Heart left ventricle (tissue), 16 donors: Measurements from ENCODE around the gene MAML2. TPM values are rescaled to one million over a fixed set of nuclear protein-coding genes. Genes with fewer than 3 reads are reported as not detected.

Source experiments
- ATAC-seq, 4 donors: fragments of 200-7000 bp; cut with Tn5 transposase; one replicate each; pipeline ENCODE4 v1.9.1; 2020 to 2022; ENCODE audit warnings: moderate library complexity in 4 of 4, mild to moderate bottlenecking in 3 of 4, moderate number of reproducible peaks in 1 of 4
- DNase-seq, 5 donors: peaks; one replicate each; pipeline ENCODE4 v3.0.0-alpha.2; 2020
- H3K27ac ChIP-seq, 12 donors: fragments of 200-600 bp; sonication (generic) in 4 of 12; one replicate each; pipeline versions ENCODE4 v1.5.0 to v1.8.0; 2016 to 2022; ENCODE audit warnings: mild to moderate bottlenecking in 2 of 12
- H3K27me3 ChIP-seq, 9 donors: fragments of 200-600 bp; sonication (generic) in 2 of 9; one replicate each; pipeline versions ENCODE4 v1.5.1 to v1.8.0; 2016 to 2022; ENCODE audit warnings: mild to moderate bottlenecking in 3 of 9
- H3K36me3 ChIP-seq, 9 donors: fragments of 200-600 bp; sonication (generic) in 2 of 9; one replicate each; pipeline versions ENCODE4 v1.5.0 to v1.8.0; 2018 to 2022; ENCODE audit warnings: mild to moderate bottlenecking in 2 of 9
- H3K4me1 ChIP-seq, 12 donors: fragments of 200-600 bp; sonication (generic) in 4 of 12; one replicate each; pipeline versions ENCODE4 v1.5.0 to v1.8.0; 2016 to 2022; ENCODE audit warnings: mild to moderate bottlenecking in 3 of 12
- H3K4me3 ChIP-seq, 12 donors: fragments of 200-600 bp; sonication (generic) in 4 of 12; one replicate each; pipeline versions ENCODE4 v1.5.0 to v1.8.0; 2017 to 2022; ENCODE audit warnings: mild to moderate bottlenecking in 9 of 12, moderate library complexity in 4 of 12
- H3K9me3 ChIP-seq, 12 donors: fragments of 200-600 bp; sonication (generic) in 4 of 12; one replicate each; pipeline versions ENCODE4 v1.5.0 to v1.8.0; 2016 to 2022; ENCODE audit warnings: mild to moderate bottlenecking in 1 of 12
- POLR2A ChIP-seq, 2 donors: fragments of 450-650 bp; IDR thresholded peaks; one replicate each; pipeline ENCODE4 v1.6.1; 2017; ENCODE audit warnings: antibody characterized with exemption in 2 of 2, mild to moderate bottlenecking in 2 of 2, moderate library complexity in 2 of 2
- WGBS, 4 donors: extraction: QIAGEN DNeasy Blood & Tissue Kit in 2 of 4; methylation state at CpG; one replicate each; pipeline versions ENCODE4 v1.1.5 to v1.1.7; 2013 to 2018; 5-methylcytosine and 5-hydroxymethylcytosine counted together
- intact Hi-C, 10 donors: fragments of 100-400 bp; cut with DNase I; formaldehyde crosslinking; loops; one replicate each; pipeline versions ENCODE4 v1.11.1 to v1.14.2; 2022
- polyA plus RNA-seq, 2 donors: library from polyadenylated mRNA; stranded (reverse); fragments of 200-250 nt; gene quantifications; one replicate each; pipeline ENCODE4 v1.2.3, GENCODE V29; 2013
- total RNA-seq, 9 donors: library from RNA; depleted of rRNA in 2 of 9; stranded (reverse); fragments of >200 nt in 2 of 9; fragmentation: NEBNext Ultra II Directional in 3 of 9; extraction: Animal tissue kit (Norgen Biotek cat#: 25700) in 3 of 9; gene quantifications; one replicate each; pipeline versions ENCODE4 v1.1.0 to v1.2.4, GENCODE V29; 2016 to 2023
- TF ChIP-seq, protein P1 (sequence below), 12 donors: fragments of 200-600 bp; sonication (generic) in 4 of 12; IDR thresholded peaks; one replicate each; pipeline versions ENCODE4 v1.5.0 to v1.8.0; 2018 to 2022; ENCODE audit warnings: antibody characterized with exemption in 12 of 12, mild to moderate bottlenecking in 5 of 12
- donor health status: ischemic (EF 13 %, LVEDD 7.1; RV severe dilation, severe dysfunction).
- donor health status: healthy with polysubstance abuse.
- donor health status: DM: no; HTN: yes; CAD: no.
- donor health status: DM: no; HTN: no; CAD: no.
- donor health status: ischemic (EF 25% LVEDD 6.9; RV normal size, moderate dysfunction).
- donor health status: ischemic (EF 25% LVEDD 5.7; RV mildly dilated, moderate dysfunction).
- donor health status: healthy.
- donor health status: DM: yes; HTN: yes; CAD: no.
- donor health status: ischemic (EF 35%, LVEDD 5.7; RV mildly dilated, moderate dysfunction).
- donor health status: nonischemic (EF 11% LVEDD 7.7; RV severe dilation, severe dysfunction).
- donor health status: DM: yes; HTN: yes; CAD: no.
- donor health status: PGD.
- donor health status: ischemic (EF 29% LVEDD 5.4; RV normal size, mild dysfunction).
- donor health status: nonischemic (EF 23%, LVEDD 6.1; RV moderate dilation, normal function).

MAML2 gene
- total and polyA plus RNA-seq, 11 donors = 1.3 to 10.8 (median 4.8) TPM

DNA sequence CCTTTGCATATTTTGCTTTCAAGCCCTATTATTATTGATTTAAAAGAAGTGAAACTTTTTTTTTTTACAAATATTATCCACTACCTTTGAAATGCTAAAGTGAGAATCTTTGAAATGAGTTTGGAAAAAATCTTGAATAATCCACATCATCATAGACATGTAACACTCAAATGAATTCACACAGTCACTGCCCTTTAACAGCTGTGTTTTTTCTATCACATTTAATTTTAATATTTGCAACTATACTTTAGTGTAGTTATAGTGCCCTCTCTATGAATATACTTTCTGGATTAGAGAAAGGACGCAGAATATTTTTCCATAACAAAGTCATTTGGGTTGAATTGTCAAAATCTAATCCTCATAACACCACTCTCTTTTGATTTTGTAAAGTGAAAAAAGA lies 381.2 kb downstream of the MAML2 start:
- H3K4me3 ChIP-seq = no peak overlapping the region
- intact Hi-C loops = loop anchor here in 2 of 10 donors (10.0 kb wide), 2 partner anchors 107 to 127 kb away; no protein-coding TSS in a partner anchor
- TF ChIP-seq POLR2A (IDR thresholded peaks at IDR 0.05) = no peak
- TF ChIP-seq, protein P1, sequence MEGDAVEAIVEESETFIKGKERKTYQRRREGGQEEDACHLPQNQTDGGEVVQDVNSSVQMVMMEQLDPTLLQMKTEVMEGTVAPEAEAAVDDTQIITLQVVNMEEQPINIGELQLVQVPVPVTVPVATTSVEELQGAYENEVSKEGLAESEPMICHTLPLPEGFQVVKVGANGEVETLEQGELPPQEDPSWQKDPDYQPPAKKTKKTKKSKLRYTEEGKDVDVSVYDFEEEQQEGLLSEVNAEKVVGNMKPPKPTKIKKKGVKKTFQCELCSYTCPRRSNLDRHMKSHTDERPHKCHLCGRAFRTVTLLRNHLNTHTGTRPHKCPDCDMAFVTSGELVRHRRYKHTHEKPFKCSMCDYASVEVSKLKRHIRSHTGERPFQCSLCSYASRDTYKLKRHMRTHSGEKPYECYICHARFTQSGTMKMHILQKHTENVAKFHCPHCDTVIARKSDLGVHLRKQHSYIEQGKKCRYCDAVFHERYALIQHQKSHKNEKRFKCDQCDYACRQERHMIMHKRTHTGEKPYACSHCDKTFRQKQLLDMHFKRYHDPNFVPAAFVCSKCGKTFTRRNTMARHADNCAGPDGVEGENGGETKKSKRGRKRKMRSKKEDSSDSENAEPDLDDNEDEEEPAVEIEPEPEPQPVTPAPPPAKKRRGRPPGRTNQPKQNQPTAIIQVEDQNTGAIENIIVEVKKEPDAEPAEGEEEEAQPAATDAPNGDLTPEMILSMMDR (IDR thresholded peaks at IDR 0.05) = no peak
- H3K9me3 ChIP-seq = no peaks in the 10 kb centered on the region
- no peaks in the 10 kb centered on the region for H3K27me3 ChIP-seq
- no peak overlapping the region for H3K27ac ChIP-seq
- H3K4me1 ChIP-seq = no peaks in the 10 kb centered on the region
- DNase-seq = no peak
- ATAC-seq = no peak
- WGBS, 4 donors = 94 to 100% (median 97%) methylated on average over 1 of the region's 1 CpG
- H3K36me3 ChIP-seq = no peaks in the 10 kb centered on the region

DNA sequence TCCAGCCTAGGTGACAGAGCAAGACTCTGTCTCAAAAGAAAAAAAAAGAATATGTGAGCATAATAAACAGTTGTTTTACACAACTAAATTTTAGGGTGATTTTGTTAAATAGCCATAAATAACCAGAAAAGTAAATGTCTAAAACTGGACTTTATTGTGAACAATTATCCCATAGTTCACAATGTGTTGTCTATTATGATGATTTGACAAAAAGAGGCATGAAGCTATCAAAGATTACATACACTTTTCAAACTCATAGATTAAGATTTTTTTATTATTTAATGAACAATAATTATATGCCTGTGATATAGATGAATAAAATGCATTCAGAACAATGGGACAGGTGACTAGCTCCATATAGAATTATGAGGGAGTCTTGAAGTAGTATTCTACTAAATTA lies 392.1 kb downstream of the MAML2 start:
- Histone ChIP-seq H3K27me3 (no peaks in the 10 kb centered on the region), H3K27ac (no peak overlapping the region), H3K4me3 (no peak overlapping the region), H3K9me3 (no peaks in the 10 kb centered on the region), H3K4me1 (no peaks in the 10 kb centered on the region), H3K36me3 (no peaks in the 10 kb centered on the region)
- TF ChIP-seq, protein P1 (IDR thresholded peaks at IDR 0.05) = no peak
- TF ChIP-seq POLR2A (IDR thresholded peaks at IDR 0.05) = no peak
- no peak for DNase-seq
- no peak for ATAC-seq
- intact Hi-C loops = no loop called here

DNA sequence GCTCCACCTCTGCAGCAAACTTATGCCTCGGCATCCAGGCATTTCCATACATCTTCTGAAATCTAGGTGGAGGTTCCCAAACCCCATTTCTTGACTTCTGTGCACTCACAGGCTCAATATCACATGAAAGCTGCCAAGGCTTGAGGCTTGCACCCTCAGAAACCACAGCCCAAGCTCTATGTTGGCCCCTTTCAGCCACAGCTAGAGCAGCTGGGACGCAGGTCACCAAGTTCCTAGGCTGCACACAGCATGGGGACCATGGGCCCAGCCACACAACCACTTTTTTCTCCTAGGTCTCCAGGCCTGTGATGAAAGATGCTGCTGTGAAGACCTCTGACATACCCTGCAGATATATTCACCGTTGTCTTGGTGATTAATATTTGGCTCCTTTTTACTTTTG lies 394.4 kb downstream of the MAML2 start:
- Histone ChIP-seq H3K4me1 (no peaks in the 10 kb centered on the region), H3K27me3 (no peaks in the 10 kb centered on the region), H3K4me3 (no peak overlapping the region), H3K36me3 (no peaks in the 10 kb centered on the region), H3K9me3 (peaks cover 0 to 15% (median 5%) of the 10 kb centered on the region in 12 donors), H3K27ac (no peak overlapping the region)
- WGBS, 4 donors = 91 to 97% (median 93%) methylated on average over 3 of the region's 3 CpGs
- TF ChIP-seq, protein P1 (IDR thresholded peaks at IDR 0.05) = no peak
- TF ChIP-seq POLR2A (IDR thresholded peaks at IDR 0.05) = no peak
- DNase-seq = no peak
- intact Hi-C loops = no loop called here
- ATAC-seq = no peak

DNA sequence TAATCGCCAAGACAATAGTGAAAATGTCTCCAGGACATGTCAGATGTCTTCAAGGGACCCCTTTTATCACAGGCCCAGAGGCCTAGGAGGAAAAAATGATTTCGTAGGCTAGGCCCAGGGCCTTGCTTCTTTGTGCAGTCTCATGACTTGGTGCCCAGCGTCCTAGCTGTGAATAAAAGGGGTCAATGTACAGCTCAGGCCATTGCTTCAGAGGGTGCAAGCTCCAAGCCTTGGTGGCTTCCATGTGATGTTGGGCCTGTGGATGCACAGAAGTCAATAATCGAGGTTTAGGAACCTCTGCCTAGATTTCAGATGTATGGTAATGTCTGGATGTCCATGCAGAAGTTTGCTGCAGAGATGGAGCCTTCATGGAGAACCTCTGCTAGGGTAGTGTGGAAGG lies 398.4 kb downstream of the MAML2 start:
- ATAC-seq = no peak
- 85 to 92% (median 89%) methylated on average over 4 of the region's 4 CpGs for WGBS, 4 donors
- H3K27me3 ChIP-seq = no peaks in the 10 kb centered on the region

More for the DNA sequence above, 398.4 kb downstream of the MAML2 start:
- H3K4me1 ChIP-seq = no peaks in the 10 kb centered on the region
- H3K4me3 ChIP-seq = no peak overlapping the region
- no peaks in the 10 kb centered on the region for H3K36me3 ChIP-seq
- TF ChIP-seq POLR2A (IDR thresholded peaks at IDR 0.05) = no peak
- TF ChIP-seq, protein P1 (IDR thresholded peaks at IDR 0.05) = no peak
- no peak overlapping the region for H3K27ac ChIP-seq
- intact Hi-C loops = no loop called here
- no peak for DNase-seq
- H3K9me3 ChIP-seq = peaks cover 0 to 15% (median 5%) of the 10 kb centered on the region in 12 donors
